Natural killer cell (primary cell): Measurements from ENCODE around the gene EDIL3. TPM values are rescaled to one million over a fixed set of nuclear protein-coding genes. Genes with fewer than 3 reads are reported as not detected.

Source experiments
- ATAC-seq, 3 donors: fragments of 150-1000 bp in 2 of 3; fragments of 200-7000 bp in 1 of 3; cut with Tn5 transposase; 1 replicate in 1 of 3; 2 replicates in 2 of 3; pipeline ENCODE4 v1.10.0; 2021; ENCODE audit warnings: mild to moderate bottlenecking in 2 of 3, moderate library complexity in 2 of 3
- DNase-seq, 2 donors: peaks; one replicate each; pipeline versions ENCODE4 v3.0.0 to v3.0.0-alpha.2; 2013 to 2021; ENCODE audit warnings: mixed read lengths in 1 of 2
- H3K27ac ChIP-seq: one replicate; pipeline ENCODE4 v1.5.1; 2013; ENCODE audit warnings: mild to moderate bottlenecking, low read length
- H3K27me3 ChIP-seq: one replicate; pipeline ENCODE4 v1.6.1; 2013; ENCODE audit warnings: low read length; ENCODE audit not compliant: control insufficient read depth, insufficient read depth
- H3K36me3 ChIP-seq: one replicate; pipeline ENCODE4 v1.6.1; 2013; ENCODE audit warnings: low read length; ENCODE audit not compliant: control insufficient read depth, insufficient read depth
- H3K4me1 ChIP-seq: one replicate; pipeline ENCODE4 v1.6.1; 2013; ENCODE audit warnings: low read length; ENCODE audit not compliant: control insufficient read depth, insufficient read depth
- H3K4me3 ChIP-seq: one replicate; pipeline ENCODE4 v1.5.1; 2013; ENCODE audit warnings: low read length
- H3K9me3 ChIP-seq: one replicate; pipeline ENCODE4 v1.6.1; 2013; ENCODE audit warnings: low read length; ENCODE audit not compliant: control insufficient read depth, insufficient read depth
- H3K27ac Mint-ChIP-seq, 2 donors: one replicate each; pipeline ENCODE4 v1.8.0; 2022; ENCODE audit warnings: mild to moderate bottlenecking in 2 of 2, mixed read lengths in 2 of 2, moderate library complexity in 1 of 2
- H3K27me3 Mint-ChIP-seq, 2 donors: one replicate each; pipeline ENCODE4 v1.8.0; 2022; ENCODE audit warnings: low read depth in 2 of 2, mixed read lengths in 2 of 2
- H3K36me3 Mint-ChIP-seq: one replicate; pipeline ENCODE4 v1.8.0; 2022; ENCODE audit warnings: mixed read lengths
- H3K4me1 Mint-ChIP-seq, 2 donors: one replicate each; pipeline ENCODE4 v1.8.0; 2022; ENCODE audit warnings: mixed read lengths in 2 of 2
- H3K4me3 Mint-ChIP-seq: one replicate; pipeline ENCODE4 v1.8.0; 2022; ENCODE audit warnings: mild to moderate bottlenecking, moderate library complexity, mixed read lengths
- H3K9me3 Mint-ChIP-seq, 2 donors: one replicate each; pipeline ENCODE4 v1.8.0; 2022; ENCODE audit warnings: mixed read lengths in 2 of 2
- whole genome bisulfite sequencing: methylation state at CpG from one replicate; pipeline ENCODE4 v1.1.7; 2013; ENCODE audit warnings: missing lambda C conversion rate; ENCODE audit not compliant: insufficient coverage; 5-methylcytosine and 5-hydroxymethylcytosine counted together
- intact Hi-C: fragments of 100-400 bp; cut with micrococcal nuclease; formaldehyde crosslinking; loops from one replicate; pipeline ENCODE4 v1.14.2; 2022
- total RNA-seq, 4 donors: library from RNA; stranded (reverse); fragments of 120-200 nt in 1 of 4; gene quantifications; one replicate each; pipeline versions ENCODE4 v1.2.3 to v1.2.4, GENCODE V29; 2013 to 2022
- TF ChIP-seq, protein P1 (sequence below): fragments of 200-600 bp; IDR thresholded peaks from one replicate; pipeline ENCODE4 v1.8.0; 2022; ENCODE audit warnings: antibody characterized with exemption

The EDIL3 gene
- total RNA-seq, 3 donors from 2014 or later (not counting 1 experiment from before 2014, with no cell fraction given), result not detected

DNA sequence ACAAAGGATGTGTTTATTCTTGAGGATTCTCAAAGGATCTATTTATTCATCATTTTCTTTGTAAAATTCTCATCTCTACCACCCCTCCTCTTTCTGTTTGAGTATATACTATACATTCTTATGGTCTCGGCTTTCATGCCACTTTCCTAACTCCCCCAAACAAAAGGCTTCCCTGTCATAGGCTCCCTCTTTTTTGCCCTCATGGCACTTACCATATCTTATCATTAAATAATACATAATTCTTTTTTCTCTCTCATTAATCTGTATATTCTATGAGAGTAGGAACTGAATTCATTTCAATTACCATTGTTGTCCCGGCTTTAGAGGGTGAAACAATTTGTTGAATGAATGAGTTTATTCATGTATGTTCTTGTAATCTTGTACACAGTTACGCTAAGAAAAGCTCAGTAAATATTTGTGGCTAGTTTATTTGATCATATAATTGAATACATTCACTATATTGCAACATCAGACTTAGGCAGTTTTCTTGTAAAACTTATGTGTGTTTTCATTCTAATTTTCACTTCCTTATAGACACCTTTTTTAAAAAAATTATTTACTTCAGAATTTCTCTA is 254.6 kb downstream of the EDIL3 start:
- 75% methylated on average over 1 of the region's 3 CpGs for WGBS
- Mint-ChIP-seq H3K27ac (no peak overlapping the region), H3K9me3 (peaks cover 2 to 4% of the 10 kb centered on the region in 2 donors), H3K36me3 (no peaks in the 10 kb centered on the region), H3K27me3 (no peaks in the 10 kb centered on the region), H3K4me1 (no peaks in the 10 kb centered on the region), H3K4me3 (no peak overlapping the region)
- no peak overlapping the region for H3K27ac ChIP-seq
- no peaks in the 10 kb centered on the region for H3K9me3 ChIP-seq
- no peak for ATAC-seq
- no peaks in the 10 kb centered on the region for H3K36me3 ChIP-seq
- intact Hi-C loops, result no loop called here
- TF ChIP-seq, protein P1, sequence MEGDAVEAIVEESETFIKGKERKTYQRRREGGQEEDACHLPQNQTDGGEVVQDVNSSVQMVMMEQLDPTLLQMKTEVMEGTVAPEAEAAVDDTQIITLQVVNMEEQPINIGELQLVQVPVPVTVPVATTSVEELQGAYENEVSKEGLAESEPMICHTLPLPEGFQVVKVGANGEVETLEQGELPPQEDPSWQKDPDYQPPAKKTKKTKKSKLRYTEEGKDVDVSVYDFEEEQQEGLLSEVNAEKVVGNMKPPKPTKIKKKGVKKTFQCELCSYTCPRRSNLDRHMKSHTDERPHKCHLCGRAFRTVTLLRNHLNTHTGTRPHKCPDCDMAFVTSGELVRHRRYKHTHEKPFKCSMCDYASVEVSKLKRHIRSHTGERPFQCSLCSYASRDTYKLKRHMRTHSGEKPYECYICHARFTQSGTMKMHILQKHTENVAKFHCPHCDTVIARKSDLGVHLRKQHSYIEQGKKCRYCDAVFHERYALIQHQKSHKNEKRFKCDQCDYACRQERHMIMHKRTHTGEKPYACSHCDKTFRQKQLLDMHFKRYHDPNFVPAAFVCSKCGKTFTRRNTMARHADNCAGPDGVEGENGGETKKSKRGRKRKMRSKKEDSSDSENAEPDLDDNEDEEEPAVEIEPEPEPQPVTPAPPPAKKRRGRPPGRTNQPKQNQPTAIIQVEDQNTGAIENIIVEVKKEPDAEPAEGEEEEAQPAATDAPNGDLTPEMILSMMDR, result no peak
- no peaks in the 10 kb centered on the region for H3K4me1 ChIP-seq
- no peaks in the 10 kb centered on the region for H3K27me3 ChIP-seq
- DNase-seq, result no peak
- H3K4me3 ChIP-seq, result no peak overlapping the region

GRCh38 chr5:84125216-84125615 is 259.5 kb downstream of the EDIL3 start:
- Mint-ChIP-seq H3K27me3 (no peaks in the 10 kb centered on the region), H3K4me1 (no peaks in the 10 kb centered on the region), H3K27ac (no peak overlapping the region), H3K9me3 (peaks cover 2 to 4% of the 10 kb centered on the region in 2 donors), H3K4me3 (no peak overlapping the region), H3K36me3 (no peaks in the 10 kb centered on the region)
- Histone ChIP-seq H3K4me1 (no peaks in the 10 kb centered on the region), H3K4me3 (no peak overlapping the region), H3K27me3 (no peaks in the 10 kb centered on the region), H3K27ac (no peak overlapping the region), H3K36me3 (no peaks in the 10 kb centered on the region), H3K9me3 (no peaks in the 10 kb centered on the region)
- TF ChIP-seq, protein P1, result no peak
- intact Hi-C loops, result no loop called here
- ATAC-seq (no peak), DNase-seq (no peak)
- 88% methylated on average over 1 of the region's 3 CpGs for WGBS

GRCh38 chr5:84119252-84119651 is 265.4 kb downstream of the EDIL3 start:
- 82% methylated on average over 2 of the region's 3 CpGs for WGBS
- Histone ChIP-seq H3K27me3 (no peaks in the 10 kb centered on the region), H3K4me1 (no peaks in the 10 kb centered on the region), H3K27ac (no peak overlapping the region), H3K4me3 (no peak overlapping the region), H3K36me3 (no peaks in the 10 kb centered on the region), H3K9me3 (no peaks in the 10 kb centered on the region)
- H3K36me3 Mint-ChIP-seq, result no peaks in the 10 kb centered on the region
- no peak overlapping the region for H3K4me3 Mint-ChIP-seq
- intact Hi-C loops, result no loop called here
- H3K4me1 Mint-ChIP-seq, result no peaks in the 10 kb centered on the region
- DNase-seq, result no peak
- peaks cover 0 to 2% of the 10 kb centered on the region in 2 donors for H3K9me3 Mint-ChIP-seq
- TF ChIP-seq, protein P1, result no peak
- no peak overlapping the region for H3K27ac Mint-ChIP-seq
- H3K27me3 Mint-ChIP-seq, result no peaks in the 10 kb centered on the region
- no peak for ATAC-seq

- intact Hi-C loops, result no loop called here
- Mint-ChIP-seq H3K27ac (no peak overlapping the region), H3K4me3 (no peak overlapping the region), H3K27me3 (no peaks in the 10 kb centered on the region), H3K4me1 (no peaks in the 10 kb centered on the region), H3K9me3 (peaks cover 0 to 2% of the 10 kb centered on the region in 2 donors), H3K36me3 (no peaks in the 10 kb centered on the region)
- DNase-seq (no peak), ATAC-seq (no peak)
- Histone ChIP-seq H3K36me3 (no peaks in the 10 kb centered on the region), H3K4me3 (no peak overlapping the region), H3K9me3 (no peaks in the 10 kb centered on the region), H3K27me3 (no peaks in the 10 kb centered on the region), H3K27ac (no peak overlapping the region), H3K4me1 (no peaks in the 10 kb centered on the region)
- TF ChIP-seq, protein P1, result no peak
- no CpG with 5 or more reads among the region's 2 CpGs for WGBS
Observed at GRCh38 chr5:84118551-84118950, 266.1 kb downstream of the EDIL3 start.
